IPS-15b (cell line): ENCODE results near the gene NACA2.

Experiments used
- H3K27me3 ChIP-seq: one replicate; pipeline ENCODE4 v1.6.1; 2013; ENCODE audit warnings: low read length; ENCODE audit not compliant: control insufficient read depth, insufficient read depth
- H3K36me3 ChIP-seq: one replicate; pipeline ENCODE4 v1.6.1; 2013; ENCODE audit warnings: low read length; ENCODE audit not compliant: control insufficient read depth, insufficient read depth
- H3K4me1 ChIP-seq: one replicate; pipeline ENCODE4 v1.6.1; 2013; ENCODE audit warnings: mild to moderate bottlenecking, low read length; ENCODE audit not compliant: control insufficient read depth, insufficient read depth
- H3K4me3 ChIP-seq: one replicate; pipeline ENCODE4 v1.5.1; 2013; ENCODE audit warnings: low read depth, low read length
- H3K9ac ChIP-seq: one replicate; pipeline ENCODE4 v1.6.1; 2013; ENCODE audit warnings: low read depth, mild to moderate bottlenecking, low read length
- H3K9me3 ChIP-seq: one replicate; pipeline ENCODE4 v1.6.1; 2013; ENCODE audit warnings: mild to moderate bottlenecking, low read length; ENCODE audit not compliant: control insufficient read depth, insufficient read depth

Gene NACA2

GRCh38 chr17:61624951-61625350 is 33.9 kb upstream of the NACA2 start:
- H3K27me3 ChIP-seq = no peaks in the 10 kb centered on the region
- no peaks in the 10 kb centered on the region for H3K9me3 ChIP-seq
- no peak overlapping the region for H3K9ac ChIP-seq
- H3K4me3 ChIP-seq = no peak overlapping the region
- H3K4me1 ChIP-seq = no peaks in the 10 kb centered on the region
- H3K36me3 ChIP-seq = no peaks in the 10 kb centered on the region

- Histone ChIP-seq H3K27me3 (no peaks in the 10 kb centered on the region), H3K4me3 (no peak overlapping the region), H3K9me3 (no peaks in the 10 kb centered on the region), H3K4me1 (no peaks in the 10 kb centered on the region), H3K9ac (no peak overlapping the region), H3K36me3 (no peaks in the 10 kb centered on the region)
Observed at GRCh38 chr17:61621317-61621716, 30.3 kb upstream of the NACA2 start.

GRCh38 chr17:61619953-61620352 is 28.9 kb upstream of the NACA2 start:
- Histone ChIP-seq H3K9ac (no peak overlapping the region), H3K9me3 (no peaks in the 10 kb centered on the region), H3K4me3 (no peak overlapping the region), H3K36me3 (no peaks in the 10 kb centered on the region), H3K27me3 (no peaks in the 10 kb centered on the region), H3K4me1 (no peaks in the 10 kb centered on the region)

- Histone ChIP-seq H3K9me3 (no peaks in the 10 kb centered on the region), H3K27me3 (no peaks in the 10 kb centered on the region), H3K36me3 (no peaks in the 10 kb centered on the region), H3K9ac (no peak overlapping the region), H3K4me1 (no peaks in the 10 kb centered on the region), H3K4me3 (no peak overlapping the region)
Observed at GRCh38 chr17:61619493-61619892, 28.5 kb upstream of the NACA2 start.

- Histone ChIP-seq H3K9me3 (no peaks in the 10 kb centered on the region), H3K9ac (no peak overlapping the region), H3K27me3 (no peaks in the 10 kb centered on the region), H3K4me3 (no peak overlapping the region), H3K36me3 (no peaks in the 10 kb centered on the region), H3K4me1 (no peaks in the 10 kb centered on the region)
Observed at GRCh38 chr17:61618950-61619349, 27.9 kb upstream of the NACA2 start.

- Histone ChIP-seq H3K4me3 (no peak overlapping the region), H3K9me3 (no peaks in the 10 kb centered on the region), H3K9ac (no peak overlapping the region), H3K4me1 (no peaks in the 10 kb centered on the region), H3K36me3 (no peaks in the 10 kb centered on the region), H3K27me3 (no peaks in the 10 kb centered on the region)
Observed at GRCh38 chr17:61617330-61617729, 26.3 kb upstream of the NACA2 start.

- Histone ChIP-seq H3K9me3 (no peaks in the 10 kb centered on the region), H3K36me3 (no peaks in the 10 kb centered on the region), H3K4me3 (no peak overlapping the region), H3K27me3 (no peaks in the 10 kb centered on the region), H3K4me1 (no peaks in the 10 kb centered on the region), H3K9ac (no peak overlapping the region)
Observed at GRCh38 chr17:61616783-61617182, 25.8 kb upstream of the NACA2 start.

GRCh38 chr17:61614219-61614618 is 23.2 kb upstream of the NACA2 start:
- H3K4me3 ChIP-seq = no peak overlapping the region

GRCh38 chr17:61611323-61611722 is 20.3 kb upstream of the NACA2 start:
- H3K36me3 ChIP-seq = no peaks in the 10 kb centered on the region
- no peak overlapping the region for H3K4me3 ChIP-seq
- no peaks in the 10 kb centered on the region for H3K9me3 ChIP-seq
- no peaks in the 10 kb centered on the region for H3K4me1 ChIP-seq
- no peaks in the 10 kb centered on the region for H3K27me3 ChIP-seq
- no peak overlapping the region for H3K9ac ChIP-seq

More at GRCh38 chr17:61614219-61614618, 23.2 kb upstream of the NACA2 start:
- Histone ChIP-seq H3K27me3 (no peaks in the 10 kb centered on the region), H3K9ac (no peak overlapping the region), H3K4me1 (no peaks in the 10 kb centered on the region), H3K9me3 (no peaks in the 10 kb centered on the region), H3K36me3 (no peaks in the 10 kb centered on the region)

- Histone ChIP-seq H3K9me3 (no peaks in the 10 kb centered on the region), H3K4me3 (no peak overlapping the region), H3K9ac (no peak overlapping the region), H3K27me3 (no peaks in the 10 kb centered on the region), H3K36me3 (no peaks in the 10 kb centered on the region), H3K4me1 (no peaks in the 10 kb centered on the region)
Observed at GRCh38 chr17:61605692-61606091, 14.7 kb upstream of the NACA2 start.

GRCh38 chr17:61601297-61601696 is 10.3 kb upstream of the NACA2 start:
- H3K9me3 ChIP-seq = no peaks in the 10 kb centered on the region
- H3K27me3 ChIP-seq = no peaks in the 10 kb centered on the region
- H3K9ac ChIP-seq = no peak overlapping the region
- H3K36me3 ChIP-seq = no peaks in the 10 kb centered on the region
- no peaks in the 10 kb centered on the region for H3K4me1 ChIP-seq
- H3K4me3 ChIP-seq = no peak overlapping the region

- Histone ChIP-seq H3K4me3 (no peak overlapping the region), H3K4me1 (no peaks in the 10 kb centered on the region), H3K36me3 (no peaks in the 10 kb centered on the region), H3K9ac (no peak overlapping the region), H3K9me3 (no peaks in the 10 kb centered on the region), H3K27me3 (no peaks in the 10 kb centered on the region)
Observed at GRCh38 chr17:61600621-61601020, 9.6 kb upstream of the NACA2 start.

GRCh38 chr17:61599608-61600007 is 8.6 kb upstream of the NACA2 start:
- no peaks in the 10 kb centered on the region for H3K27me3 ChIP-seq
- no peaks in the 10 kb centered on the region for H3K36me3 ChIP-seq
- H3K9me3 ChIP-seq = no peaks in the 10 kb centered on the region

More at GRCh38 chr17:61599608-61600007, 8.6 kb upstream of the NACA2 start:
- Histone ChIP-seq H3K4me1 (no peaks in the 10 kb centered on the region), H3K9ac (no peak overlapping the region), H3K4me3 (no peak overlapping the region)
